Measurements from ENCODE around the gene DCP2. TPM values are rescaled to one million over a fixed set of nuclear protein-coding genes. Genes with fewer than 3 reads are reported as not detected.

DCP2 gene
- total RNA-seq, 1 experiment from 2014 or later, result 176 TPM

GRCh38 chr5:113035096-113035495 lies 58.5 kb downstream of the DCP2 start:
- Histone ChIP-seq H2BK15ac (ENCODE audit: low read depth, low read length) (no peak overlapping the region), H4K20me1 (ENCODE audit: control insufficient read depth, insufficient read depth, insufficient read length) (no peaks in the 10 kb centered on the region), H3K9me3 (ENCODE audit: control insufficient read depth, low read depth, low read length) (no peaks in the 10 kb centered on the region), H3K27ac (ENCODE audit: insufficient read length, low read depth, low read length) (no peak overlapping the region), H3K14ac (ENCODE audit: insufficient read depth, low read length) (no peak overlapping the region), H3K27me3 (ENCODE audit: insufficient read depth, low read length) (no peaks in the 10 kb centered on the region), H3K18ac (ENCODE audit: insufficient read length, low read depth, low read length) (no peak overlapping the region), H3K23me2 (ENCODE audit: insufficient read length, low read depth, low read length, poor library complexity, severe bottlenecking) (no peaks in the 10 kb centered on the region), H4K8ac (replicated peaks; ENCODE audit: insufficient read length, low read depth, low read length) (no peak overlapping the region), H2BK120ac (ENCODE audit: low read depth, low read length, poor library complexity, severe bottlenecking) (no peak overlapping the region), H2AK5ac (ENCODE audit: insufficient read length, low read length) (no peak overlapping the region), H2AFZ (ENCODE audit: low read length) (no peak overlapping the region), H3K9ac (ENCODE audit: extremely low read depth, insufficient read length, low read length) (no peak overlapping the region), H3K4me2 (ENCODE audit: insufficient read depth, insufficient read length, low read length) (no peak overlapping the region), H3T11ph (ENCODE audit: low read length) (no peak overlapping the region), H3K4me1 (ENCODE audit: insufficient read depth, low read length) (peaks cover 4% of the 10 kb centered on the region; the same call in 1 of the 2 replicates), H2BK20ac (ENCODE audit: low read depth, low read length, poor library complexity, severe bottlenecking) (no peak overlapping the region), H3K56ac (ENCODE audit: insufficient read length, low read depth, low read length) (no peak overlapping the region), H3K79me1 (ENCODE audit: insufficient read depth, low read depth, low read length, poor library complexity, severe bottlenecking) (no peaks in the 10 kb centered on the region), H2BK5ac (ENCODE audit: insufficient read length, low read length) (no peak overlapping the region), H4K91ac (ENCODE audit: insufficient read length, low read depth, low read length) (no peak overlapping the region), H4K5ac (ENCODE audit: insufficient read length, low read depth, low read length) (no peak overlapping the region), H2BK12ac (ENCODE audit: insufficient read length, low read depth, low read length) (no peak overlapping the region), H3K23ac (ENCODE audit: insufficient read length, low read depth, low read length) (no peak overlapping the region), H3K4ac (ENCODE audit: low read depth, low read length) (no peak overlapping the region), H3K79me2 (ENCODE audit: insufficient read depth, low read length) (no peaks in the 10 kb centered on the region)
- H3K27ac Mint-ChIP-seq, result peak overlapping the region; percentile 3 to 46 (median 8); a peak in 4 of 7 replicates
- DNase-seq, result no peak
- H3K9me3 Mint-ChIP-seq, result no peaks in the 10 kb centered on the region
- H3K4me1 Mint-ChIP-seq, result peaks cover 48 to 49% of the 10 kb centered on the region in 2 experiments
- no peaks in the 10 kb centered on the region; a peak in 1 of 7 replicates for H3K36me3 Mint-ChIP-seq (ENCODE audit: insufficient read depth in 1 of 3, low read depth in 3 of 3)
- WGBS (ENCODE audit: extremely low coverage, insufficient read length, low lambda C conversion rate), result no CpG with 5 or more reads among the region's 1 CpG
- no peak overlapping the region for H3K4me3 Mint-ChIP-seq
- no peaks in the 10 kb centered on the region; the same call in 1 of the 2 replicates for H3K27me3 Mint-ChIP-seq (ENCODE audit: low read depth)
- TF ChIP-seq CTCF (conservative IDR thresholded peaks at IDR 0.05), result no peak

Measured in H9 (cell line).